Ovary (tissue), 9 donors: ENCODE results near the gene PLIN4. TPM values are rescaled to one million over a fixed set of nuclear protein-coding genes. Genes with fewer than 3 reads are reported as not detected.

Experiments
- DNase-seq, 5 donors: peaks; one replicate each; pipeline ENCODE4 v3.0.0-alpha.2; 2019 to 2020
- H3K27ac ChIP-seq, 2 donors: fragments of 200-600 bp; one replicate each; pipeline versions ENCODE4 v1.5.1 to v1.8.0; 2019 to 2022
- H3K27me3 ChIP-seq: fragments of 200-600 bp; one replicate; pipeline ENCODE4 v1.8.0; 2022
- H3K36me3 ChIP-seq: fragments of 200-600 bp; sonication (generic); one replicate; pipeline ENCODE4 v1.5.1; 2019
- H3K4me1 ChIP-seq: one replicate; pipeline ENCODE4 v1.8.1; 2013; ENCODE audit warnings: mild to moderate bottlenecking, moderate library complexity; ENCODE audit not compliant: insufficient read depth
- H3K4me3 ChIP-seq: fragments of 200-600 bp; sonication (generic); one replicate; pipeline ENCODE4 v1.5.1; 2017
- H3K9me3 ChIP-seq, 2 donors: fragments of 200-600 bp in 1 of 2; sonication (generic) in 1 of 2; one replicate each; pipeline versions ENCODE4 v1.5.1 to v1.8.1; 2013 to 2019; ENCODE audit warnings: mild to moderate bottlenecking in 1 of 2, moderate library complexity in 1 of 2
- EP300 ChIP-seq: sonication (generic); formaldehyde crosslinking; IDR thresholded peaks from one replicate; pipeline ENCODE4 v1.6.1; 2017; ENCODE audit warnings: antibody characterized with exemption
- POLR2A ChIP-seq: fragments of 450-650 bp; IDR thresholded peaks from one replicate; pipeline ENCODE4 v1.6.1; 2017; ENCODE audit warnings: antibody characterized with exemption, mild to moderate bottlenecking, moderate library complexity
- WGBS, 3 donors: extraction: QIAGEN DNeasy Blood & Tissue Kit in 1 of 3; methylation state at CpG; one replicate each; pipeline versions ENCODE4 v1.1.5 to v1.1.7; 2013 to 2017; 5-methylcytosine and 5-hydroxymethylcytosine counted together
- intact Hi-C, 4 donors: fragments of 100-400 bp; cut with DNase I; formaldehyde crosslinking; loops; one replicate each; pipeline versions ENCODE4 v1.11.0 to v1.15.1; 2022 to 2023
- polyA plus RNA-seq, 2 donors: library from polyadenylated mRNA; stranded (reverse); fragments of 200-250 nt in 1 of 2; fragments of 350-450 nt in 1 of 2; fragmentation: Illumina TruSeq in 1 of 2; extraction: RNeasy Lipid Tissue Mini Kit (QIAGEN cat#74804) in 1 of 2; gene quantifications; one replicate each; pipeline ENCODE4 v1.2.3, GENCODE V29; 2013 to 2014
- total RNA-seq, 7 donors: library from RNA; depleted of rRNA in 2 of 7; stranded (reverse); fragments of >200 nt in 2 of 7; fragmentation: NEBNext Ultra II Directional in 3 of 7; extraction: Animal tissue kit (Norgen Biotek cat#: 25700) in 3 of 7; gene quantifications; one replicate each; pipeline versions ENCODE4 v1.1.0 to v1.2.4, GENCODE V29; 2016 to 2023
- TF ChIP-seq, protein P1 (sequence below), 3 donors: fragments of 450-650 bp in 2 of 3; fragments of 200-600 bp in 1 of 3; IDR thresholded peaks; one replicate each; pipeline versions ENCODE4 v1.5.1 to v1.8.0; 2016 to 2022; ENCODE audit warnings: antibody characterized with exemption in 3 of 3, mild to moderate bottlenecking in 1 of 3
- donor health status: DM: no; HTN: no; CAD: no; lungs with moderate emphysema.
- donor health status: DM: no; HTN: no; CAD: no.
- donor health status: Bipolar disorder and iron deficiency.
- donor health status: DM: yes; HTN: yes; CAD: no.
- donor health status: DM: no; HTN: no; CAD: no.
- donor health status: DM: yes; HTN: yes; CAD: no.

PLIN4 gene
- total and polyA plus RNA-seq, 9 donors: 1.6 to 55.1 (median 21.7) TPM

DNA sequence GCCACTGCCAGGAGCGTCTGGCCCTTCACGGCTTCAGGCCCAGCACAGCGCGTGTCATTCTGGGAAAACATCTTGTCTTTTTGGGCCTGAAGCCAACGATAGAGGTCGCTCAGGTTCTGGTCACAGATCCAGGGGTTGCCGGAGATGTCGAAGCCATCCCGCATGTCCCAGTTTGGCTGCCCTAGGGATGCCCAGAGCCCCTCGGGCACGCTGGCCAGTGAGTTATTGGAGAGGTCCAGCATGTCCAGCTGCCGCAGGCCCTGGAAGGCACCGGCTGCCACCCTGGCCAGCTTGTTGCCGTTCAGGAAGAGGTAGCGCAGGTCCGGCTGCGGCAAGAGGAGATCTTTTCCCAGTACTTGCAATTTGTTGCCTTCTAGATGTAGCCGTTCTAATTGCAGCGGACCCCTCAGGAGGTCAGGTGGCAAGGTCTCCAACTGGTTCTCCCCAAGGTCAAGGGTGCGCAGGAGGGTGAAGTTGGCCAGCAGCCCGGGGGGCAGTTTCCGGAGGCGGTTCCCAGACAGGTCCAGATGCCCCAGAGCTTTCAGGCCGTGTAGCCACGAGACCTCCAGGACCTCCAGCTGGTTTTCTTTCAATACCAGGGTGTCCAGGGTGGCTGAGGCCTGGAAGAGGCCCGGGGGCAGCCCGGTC lies 19.8 kb upstream of the PLIN4 start:
- peak in 1 of 5 donors; percentile 55 for DNase-seq
- Histone ChIP-seq H3K27me3 (no peaks in the 10 kb centered on the region), H3K9me3 (no peaks in the 10 kb centered on the region), H3K27ac (no peak overlapping the region), H3K36me3 (no peaks in the 10 kb centered on the region), H3K4me3 (no peak overlapping the region), H3K4me1 (peaks cover 16% of the 10 kb centered on the region)
- WGBS, 3 donors: 63 to 70% (median 68%) methylated on average over 27 of the region's 27 CpGs
- intact Hi-C loops: no loop called here
- TF ChIP-seq POLR2A (no peak), EP300 (no peak)
- TF ChIP-seq, protein P1, sequence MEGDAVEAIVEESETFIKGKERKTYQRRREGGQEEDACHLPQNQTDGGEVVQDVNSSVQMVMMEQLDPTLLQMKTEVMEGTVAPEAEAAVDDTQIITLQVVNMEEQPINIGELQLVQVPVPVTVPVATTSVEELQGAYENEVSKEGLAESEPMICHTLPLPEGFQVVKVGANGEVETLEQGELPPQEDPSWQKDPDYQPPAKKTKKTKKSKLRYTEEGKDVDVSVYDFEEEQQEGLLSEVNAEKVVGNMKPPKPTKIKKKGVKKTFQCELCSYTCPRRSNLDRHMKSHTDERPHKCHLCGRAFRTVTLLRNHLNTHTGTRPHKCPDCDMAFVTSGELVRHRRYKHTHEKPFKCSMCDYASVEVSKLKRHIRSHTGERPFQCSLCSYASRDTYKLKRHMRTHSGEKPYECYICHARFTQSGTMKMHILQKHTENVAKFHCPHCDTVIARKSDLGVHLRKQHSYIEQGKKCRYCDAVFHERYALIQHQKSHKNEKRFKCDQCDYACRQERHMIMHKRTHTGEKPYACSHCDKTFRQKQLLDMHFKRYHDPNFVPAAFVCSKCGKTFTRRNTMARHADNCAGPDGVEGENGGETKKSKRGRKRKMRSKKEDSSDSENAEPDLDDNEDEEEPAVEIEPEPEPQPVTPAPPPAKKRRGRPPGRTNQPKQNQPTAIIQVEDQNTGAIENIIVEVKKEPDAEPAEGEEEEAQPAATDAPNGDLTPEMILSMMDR (IDR thresholded peaks at IDR 0.05): no peak

DNA sequence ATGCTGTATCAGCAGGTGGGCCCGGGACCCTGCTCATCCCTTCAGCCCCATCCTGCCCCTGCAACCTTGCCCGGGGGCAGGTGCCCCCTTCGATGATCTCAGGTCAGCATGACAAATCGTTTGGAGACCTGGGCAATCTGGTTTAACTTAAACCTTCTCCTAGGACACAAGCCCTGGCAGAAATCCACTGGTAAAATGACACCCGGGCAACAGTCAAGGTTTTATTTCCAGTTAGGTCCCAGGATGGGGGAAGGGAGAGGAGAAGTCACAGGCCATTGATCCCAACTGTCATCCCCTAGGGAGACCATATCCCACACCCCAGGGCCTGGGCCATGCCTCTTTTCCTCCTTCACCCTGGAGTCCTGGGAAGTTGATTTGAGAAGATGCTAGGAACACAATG lies 18.5 kb upstream of the PLIN4 start:
- Histone ChIP-seq H3K4me1 (peaks cover 16% of the 10 kb centered on the region), H3K36me3 (no peaks in the 10 kb centered on the region), H3K27me3 (no peaks in the 10 kb centered on the region), H3K4me3 (no peak overlapping the region), H3K27ac (no peak overlapping the region), H3K9me3 (no peaks in the 10 kb centered on the region)
- no peak for DNase-seq
- WGBS, 3 donors: 43 to 49% (median 45%) methylated on average over 5 of the region's 5 CpGs
- intact Hi-C loops: no loop called here
- TF ChIP-seq POLR2A (no peak), EP300 (no peak)
- TF ChIP-seq, protein P1 (IDR thresholded peaks at IDR 0.05): no peak

GRCh38 chr19:4534836-4535658 lies 16.8 kb upstream of the PLIN4 start, which contains the start of gene PLIN5:
TSS of gene PLIN5 (minus strand) at chr19:4535224. CDS start at chr19:4534074, 1,150 bp downstream.
- intact Hi-C loops: no loop called here
- peak within 1 kb of the TSS; percentile 62 to 88 for H3K27ac ChIP-seq
- no peaks in the 10 kb centered on the region for H3K27me3 ChIP-seq
- 4 to 11% (median 6%) methylated on average over 21 to 49 of the region's 49 CpGs for WGBS, 3 donors
- peak; percentile 95 to 98 (median 97) for DNase-seq
- no peaks in the 10 kb centered on the region for H3K9me3 ChIP-seq
- TF ChIP-seq, protein P1 (IDR thresholded peaks at IDR 0.05): peak in 1 of 3 donors; percentile 29
- TF ChIP-seq POLR2A: peak; percentile 79
- TF ChIP-seq EP300: no peak
- H3K4me1 ChIP-seq: peaks cover 19% of the 10 kb centered on the region
- no peaks in the 10 kb centered on the region for H3K36me3 ChIP-seq
- H3K4me3 ChIP-seq: peak within 1 kb of the TSS; percentile 34

- no peaks in the 10 kb centered on the region for H3K9me3 ChIP-seq
- no peak for TF ChIP-seq EP300
- TF ChIP-seq POLR2A: no peak
- TF ChIP-seq, protein P1 (IDR thresholded peaks at IDR 0.05): no peak
- peak overlapping the region in 1 of 2 donors; percentile 88 for H3K27ac ChIP-seq
Observed at GRCh38 chr19:4533835-4534424, 15.6 kb upstream of the PLIN4 start.

More at GRCh38 chr19:4533835-4534424, 15.6 kb upstream of the PLIN4 start:
- no peak for DNase-seq
- 86 to 89% (median 87%) methylated on average over 9 of the region's 9 CpGs for WGBS, 3 donors
- Histone ChIP-seq H3K36me3 (no peaks in the 10 kb centered on the region), H3K27me3 (no peaks in the 10 kb centered on the region), H3K4me1 (peaks cover 15% of the 10 kb centered on the region), H3K4me3 (no peak overlapping the region)
- intact Hi-C loops: no loop called here
